D721Med (cell line): ENCODE data around the gene SYNGR3.

Experiments
- DNase-seq: peaks from one replicate; pipeline ENCODE4 v3.0.0; 2011; ENCODE audit warnings: low spot score; ENCODE audit not compliant: insufficient read length
- FAIRE-seq: peaks from 2 replicates; lab custom pipeline; 2011; peaks lifted over from hg19 to GRCh38; lab: Jason Lieb, UNC
- TF ChIP-seq, protein P1 (sequence below): IDR thresholded peaks from 2 replicates; pipeline ENCODE4 v1.5.1; 2012; ENCODE audit warnings: mild to moderate bottlenecking, control low read depth; ENCODE audit not compliant: insufficient read depth; ENCODE audit errors: missing control alignments

Gene SYNGR3

DNA sequence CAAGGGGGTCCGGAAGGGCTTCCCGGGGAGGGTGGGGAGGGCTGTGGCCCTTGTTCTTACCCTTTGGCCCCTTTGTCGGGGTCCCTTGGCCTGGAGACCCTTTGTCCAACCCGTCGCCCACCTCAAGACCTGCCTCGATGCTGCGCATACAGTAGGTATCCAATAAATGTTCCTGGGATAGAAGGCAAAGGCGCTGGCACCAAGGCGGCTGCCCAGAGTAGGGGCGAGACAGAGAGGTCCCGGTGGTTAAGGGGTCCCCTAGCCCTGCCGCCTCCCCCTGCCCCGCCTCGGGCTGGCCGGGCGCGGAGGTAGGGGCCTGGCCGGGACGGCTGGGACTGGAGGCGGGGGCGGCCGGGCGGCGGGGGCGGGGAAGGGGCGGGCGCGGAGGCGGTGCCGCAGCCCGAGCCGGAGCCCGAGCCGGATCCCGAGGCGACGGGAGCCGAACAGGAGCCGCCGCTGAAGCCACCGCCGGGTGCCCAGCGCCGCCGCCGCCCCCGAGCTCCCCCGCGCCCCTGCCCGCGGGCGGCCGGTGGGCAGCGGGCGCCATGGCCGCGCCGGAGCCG lies 36.8 kb downstream of the SYNGR3 start, which contains the start of gene NHERF2:
Gene NHERF2 (plus strand): TSS at position 442 of the 563 bp plus-strand sequence. CDS start 104 bp downstream, at position 546.
- DNase-seq (peak; percentile 82), FAIRE-seq (no peak)
- TF ChIP-seq, protein P1, sequence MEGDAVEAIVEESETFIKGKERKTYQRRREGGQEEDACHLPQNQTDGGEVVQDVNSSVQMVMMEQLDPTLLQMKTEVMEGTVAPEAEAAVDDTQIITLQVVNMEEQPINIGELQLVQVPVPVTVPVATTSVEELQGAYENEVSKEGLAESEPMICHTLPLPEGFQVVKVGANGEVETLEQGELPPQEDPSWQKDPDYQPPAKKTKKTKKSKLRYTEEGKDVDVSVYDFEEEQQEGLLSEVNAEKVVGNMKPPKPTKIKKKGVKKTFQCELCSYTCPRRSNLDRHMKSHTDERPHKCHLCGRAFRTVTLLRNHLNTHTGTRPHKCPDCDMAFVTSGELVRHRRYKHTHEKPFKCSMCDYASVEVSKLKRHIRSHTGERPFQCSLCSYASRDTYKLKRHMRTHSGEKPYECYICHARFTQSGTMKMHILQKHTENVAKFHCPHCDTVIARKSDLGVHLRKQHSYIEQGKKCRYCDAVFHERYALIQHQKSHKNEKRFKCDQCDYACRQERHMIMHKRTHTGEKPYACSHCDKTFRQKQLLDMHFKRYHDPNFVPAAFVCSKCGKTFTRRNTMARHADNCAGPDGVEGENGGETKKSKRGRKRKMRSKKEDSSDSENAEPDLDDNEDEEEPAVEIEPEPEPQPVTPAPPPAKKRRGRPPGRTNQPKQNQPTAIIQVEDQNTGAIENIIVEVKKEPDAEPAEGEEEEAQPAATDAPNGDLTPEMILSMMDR, result no peak

GRCh38 chr16:2027024-2028010 lies 37.5 kb downstream of the SYNGR3 start:
- no peak for FAIRE-seq
- TF ChIP-seq, protein P1, result no peak
- no peak for DNase-seq

DNA sequence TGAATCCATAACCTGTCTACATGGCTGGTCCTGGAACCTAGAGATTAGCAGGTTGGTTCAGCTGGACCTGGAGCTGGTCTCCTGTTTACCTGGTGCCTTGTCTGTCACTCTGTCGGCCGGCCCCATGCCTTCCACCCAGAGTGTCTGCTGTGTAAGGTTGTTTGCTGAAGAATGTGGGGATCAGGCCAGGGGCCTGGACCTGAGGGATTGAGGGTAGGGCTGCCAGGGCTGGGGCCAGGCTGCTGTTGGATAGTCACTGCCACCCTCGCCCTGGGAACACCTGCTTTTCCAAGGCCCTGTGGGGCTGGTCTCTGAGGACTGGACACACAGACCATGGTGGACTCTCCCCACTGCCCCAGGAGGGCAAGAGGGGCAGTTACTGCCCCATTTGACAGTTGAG lies 38.4 kb downstream of the SYNGR3 start:
- FAIRE-seq (no peak), DNase-seq (no peak)
- TF ChIP-seq, protein P1, result no peak

GRCh38 chr16:2028620-2029220 lies 39.0 kb downstream of the SYNGR3 start:
- TF ChIP-seq, protein P1, result no peak
- FAIRE-seq (no peak), DNase-seq (no peak)

DNA sequence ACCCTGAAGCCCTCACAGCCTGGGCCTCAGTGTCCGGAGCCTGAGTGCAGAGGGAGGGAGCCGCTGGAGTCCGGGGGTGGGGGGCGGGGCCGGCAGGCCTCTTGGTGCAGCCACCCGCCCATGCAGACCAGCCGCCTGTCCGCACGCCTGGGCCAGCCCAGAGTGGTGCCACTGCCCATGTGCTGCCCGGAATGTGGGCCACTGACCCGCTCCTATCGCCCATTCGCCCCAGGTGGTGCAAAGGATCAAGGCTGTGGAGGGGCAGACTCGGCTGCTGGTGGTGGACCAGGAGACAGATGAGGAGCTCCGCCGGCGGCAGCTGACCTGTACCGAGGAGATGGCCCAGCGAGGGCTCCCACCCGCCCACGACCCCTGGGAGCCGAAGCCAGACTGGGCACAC lies 39.6 kb downstream of the SYNGR3 start:
- TF ChIP-seq, protein P1, result no peak
- FAIRE-seq, result no peak

DNA sequence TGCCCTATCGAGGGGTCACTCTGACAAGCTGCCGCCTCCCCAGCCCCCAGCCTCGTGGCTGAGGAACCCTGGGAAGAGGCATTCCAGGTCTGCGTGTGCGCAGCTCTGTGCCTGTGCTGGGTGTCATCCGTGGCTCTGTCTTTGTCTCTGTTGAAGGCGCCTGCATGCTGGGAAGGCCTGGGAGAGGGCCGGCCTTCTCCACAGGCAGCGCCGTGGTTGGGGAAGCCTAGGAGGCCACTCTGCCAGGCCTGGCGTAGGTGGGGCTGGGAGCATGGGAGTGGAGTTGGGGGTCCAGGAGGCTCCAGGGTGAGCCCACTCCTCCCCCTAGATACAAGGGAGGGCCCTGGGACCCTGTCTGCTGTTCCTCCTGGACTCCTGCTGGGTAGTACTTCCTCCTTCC lies 40.3 kb downstream of the SYNGR3 start:
- FAIRE-seq, result no peak

More for the DNA sequence above, 39.6 kb downstream of the SYNGR3 start:
- no peak for DNase-seq

More for the DNA sequence above, 40.3 kb downstream of the SYNGR3 start:
- DNase-seq, result no peak
- TF ChIP-seq, protein P1, result no peak
